GM12878 (cell line): ENCODE measurements around the gene UNC13D. TPM values are rescaled to one million over a fixed set of nuclear protein-coding genes. Genes with fewer than 3 reads are reported as not detected.

Experiments used
- ATF2 ChIP-seq: IDR thresholded peaks from 2 replicates; pipeline ENCODE4 v1.6.1; 2012; ENCODE audit warnings: low read length, inconsistent platforms
- BCLAF1 ChIP-seq: fragments of 450-650 bp; IDR thresholded peaks from 2 replicates; pipeline ENCODE4 v1.6.1; 2017; ENCODE audit warnings: antibody characterized with exemption, mild to moderate bottlenecking, moderate library complexity
- BHLHE40 ChIP-seq, 2 experiments: fragments of 450-650 bp in 1 of 2; IDR thresholded peaks; 2 replicates each; pipeline ENCODE4 v1.6.1; 2011 to 2017; ENCODE audit warnings: low read depth in 2 of 2, borderline replicate concordance in 1 of 2, improper control_type of control experiment in 1 of 2, low read length in 1 of 2, mild to moderate bottlenecking in 1 of 2
- CHD4 ChIP-seq: fragments of 200-600 bp; sonication (generic); IDR thresholded peaks from 2 replicates; pipeline ENCODE4 v1.6.1; 2016; ENCODE audit warnings: mild to moderate bottlenecking
- NBN ChIP-seq: fragments of 450-650 bp; IDR thresholded peaks from 2 replicates; pipeline ENCODE4 v1.6.1; 2016
- NR2F1 ChIP-seq: fragments of 450-650 bp; conservative IDR thresholded peaks from 2 replicates; pipeline ENCODE4 v1.6.1; 2017; ENCODE audit warnings: mild to moderate bottlenecking
- PAX5 ChIP-seq: IDR thresholded peaks from 2 replicates; pipeline ENCODE4 v1.6.1; 2011; ENCODE audit warnings: low read depth, low read length, borderline replicate concordance
- POLR2AphosphoS2 ChIP-seq: IDR thresholded peaks from 2 replicates; pipeline ENCODE4 v1.6.1; 2011; ENCODE audit warnings: low read depth, mild to moderate bottlenecking, low read length, improper control_type of control experiment, moderate library complexity
- RAD51 ChIP-seq: fragments of 450-650 bp; IDR thresholded peaks from 2 replicates; pipeline ENCODE4 v1.6.1; 2016; ENCODE audit warnings: moderate library complexity, mild to moderate bottlenecking, inconsistent platforms
- SMC3 ChIP-seq: IDR thresholded peaks from 2 replicates; pipeline ENCODE4 v1.6.1; 2011; ENCODE audit warnings: low read length, improper control_type of control experiment, borderline replicate concordance
- STAT1 ChIP-seq: fragments of 450-650 bp; conservative IDR thresholded peaks from 2 replicates; pipeline ENCODE4 v1.6.1; 2014; ENCODE audit warnings: antibody characterized with exemption, mild to moderate bottlenecking
- ZSCAN29 ChIP-seq: fragments of 450-650 bp; IDR thresholded peaks from 2 replicates; pipeline ENCODE4 v1.6.1; 2017; ENCODE audit warnings: mild to moderate bottlenecking, moderate library complexity
- ZZZ3 ChIP-seq: IDR thresholded peaks from 2 replicates; pipeline ENCODE4 v1.6.1; 2011; ENCODE audit warnings: low read depth; ENCODE audit not compliant: control insufficient read depth, insufficient read length
- polyA plus RNA-seq, 11 experiments: library from polyadenylated mRNA; depleted of rRNA in 4 of 11; unstranded in 6 of 11; stranded (reverse) in 5 of 11; fragments of >200 nt; fragmentation: Nextera tagmentation in 4 of 11; fragmentation: Illumina TruSeq in 1 of 11; extraction: Ambion mirVana in 4 of 11; extraction: Trizol in 1 of 11; gene quantifications; 1 replicate in 1 of 11; 2 replicates in 10 of 11; pipeline versions ENCODE4 v1.2.1 to v1.2.3, GENCODE V29; 2011 to 2016; ENCODE audit warnings: inconsistent platforms in 2 of 11, missing spikeins in 2 of 11, low read depth in 1 of 11
- total RNA-seq, 4 experiments: library from RNA; depleted of rRNA in 3 of 4; stranded (reverse); fragments of >200 nt in 3 of 4; fragmentation: Illumina TruSeq in 1 of 4; extraction: Trizol in 1 of 4; gene quantifications; 2 replicates each; pipeline versions ENCODE4 v1.2.1 to v1.2.3, GENCODE V29; 2013 to 2021
- TF ChIP-seq, protein P1 (sequence below): fragments of 450-650 bp; IDR thresholded peaks from 2 replicates; pipeline ENCODE4 v1.6.1; 2016; ENCODE audit warnings: mild to moderate bottlenecking, moderate library complexity, borderline replicate concordance
- TF ChIP-seq, protein P2 (sequence below): IDR thresholded peaks from 2 replicates; pipeline ENCODE4 v1.6.1; 2012; ENCODE audit warnings: low read depth, low read length, improper control_type of control experiment
- TF ChIP-seq, protein P3 (sequence below): fragments of 450-650 bp; IDR thresholded peaks from 2 replicates; pipeline ENCODE4 v1.6.1; 2017; ENCODE audit warnings: mild to moderate bottlenecking, moderate library complexity

UNC13D gene
- total and polyA plus RNA-seq, 10 of the 15 experiments (the other 5 are each of a cell fraction or from before 2014, with no cell fraction given): 0.32 to 63.9 (median 25.2) TPM

DNA sequence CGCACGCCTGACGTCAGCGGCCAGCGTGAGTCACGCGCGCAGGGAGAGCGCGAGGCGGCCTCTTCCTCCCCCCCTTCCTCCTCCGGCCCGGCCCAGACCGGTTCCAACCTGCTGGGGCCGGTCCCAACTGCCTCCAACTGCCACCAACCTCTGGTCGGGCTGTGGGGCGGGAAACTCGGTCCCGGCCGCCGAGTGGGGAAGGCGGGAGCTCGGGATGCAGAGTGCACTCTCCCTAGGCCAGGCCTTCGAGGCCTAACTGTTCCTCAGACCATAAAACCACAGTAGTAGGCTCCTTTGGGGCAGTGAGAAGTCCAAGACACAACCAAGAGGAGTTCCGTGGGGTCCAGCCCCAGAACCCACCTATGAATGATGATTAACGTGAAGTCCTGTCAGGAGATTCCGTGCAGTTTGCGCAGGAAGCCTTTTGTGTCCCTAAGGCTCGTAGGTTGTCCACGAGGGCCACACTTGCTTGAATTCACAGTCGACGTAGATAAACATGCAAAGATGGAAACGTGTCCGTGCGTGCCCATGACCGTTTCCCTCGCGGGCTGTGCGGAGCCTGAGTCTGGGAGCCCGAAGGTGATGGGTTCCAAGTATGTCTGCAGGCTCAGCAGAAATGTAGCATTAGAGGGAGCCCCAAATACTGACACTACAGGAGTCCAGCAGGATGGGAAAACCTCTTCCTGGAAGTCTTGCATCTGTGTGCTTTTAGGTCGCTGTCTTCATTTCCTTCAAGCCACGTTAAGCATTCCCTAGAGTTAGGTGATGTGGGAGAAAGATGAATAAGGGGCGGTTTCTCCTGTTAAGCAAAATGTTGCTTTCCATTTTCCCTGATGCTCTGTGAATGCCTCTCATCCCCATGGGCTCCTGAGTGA, 59.0 kb downstream of the UNC13D start (continued):
- TF ChIP-seq, protein P1, sequence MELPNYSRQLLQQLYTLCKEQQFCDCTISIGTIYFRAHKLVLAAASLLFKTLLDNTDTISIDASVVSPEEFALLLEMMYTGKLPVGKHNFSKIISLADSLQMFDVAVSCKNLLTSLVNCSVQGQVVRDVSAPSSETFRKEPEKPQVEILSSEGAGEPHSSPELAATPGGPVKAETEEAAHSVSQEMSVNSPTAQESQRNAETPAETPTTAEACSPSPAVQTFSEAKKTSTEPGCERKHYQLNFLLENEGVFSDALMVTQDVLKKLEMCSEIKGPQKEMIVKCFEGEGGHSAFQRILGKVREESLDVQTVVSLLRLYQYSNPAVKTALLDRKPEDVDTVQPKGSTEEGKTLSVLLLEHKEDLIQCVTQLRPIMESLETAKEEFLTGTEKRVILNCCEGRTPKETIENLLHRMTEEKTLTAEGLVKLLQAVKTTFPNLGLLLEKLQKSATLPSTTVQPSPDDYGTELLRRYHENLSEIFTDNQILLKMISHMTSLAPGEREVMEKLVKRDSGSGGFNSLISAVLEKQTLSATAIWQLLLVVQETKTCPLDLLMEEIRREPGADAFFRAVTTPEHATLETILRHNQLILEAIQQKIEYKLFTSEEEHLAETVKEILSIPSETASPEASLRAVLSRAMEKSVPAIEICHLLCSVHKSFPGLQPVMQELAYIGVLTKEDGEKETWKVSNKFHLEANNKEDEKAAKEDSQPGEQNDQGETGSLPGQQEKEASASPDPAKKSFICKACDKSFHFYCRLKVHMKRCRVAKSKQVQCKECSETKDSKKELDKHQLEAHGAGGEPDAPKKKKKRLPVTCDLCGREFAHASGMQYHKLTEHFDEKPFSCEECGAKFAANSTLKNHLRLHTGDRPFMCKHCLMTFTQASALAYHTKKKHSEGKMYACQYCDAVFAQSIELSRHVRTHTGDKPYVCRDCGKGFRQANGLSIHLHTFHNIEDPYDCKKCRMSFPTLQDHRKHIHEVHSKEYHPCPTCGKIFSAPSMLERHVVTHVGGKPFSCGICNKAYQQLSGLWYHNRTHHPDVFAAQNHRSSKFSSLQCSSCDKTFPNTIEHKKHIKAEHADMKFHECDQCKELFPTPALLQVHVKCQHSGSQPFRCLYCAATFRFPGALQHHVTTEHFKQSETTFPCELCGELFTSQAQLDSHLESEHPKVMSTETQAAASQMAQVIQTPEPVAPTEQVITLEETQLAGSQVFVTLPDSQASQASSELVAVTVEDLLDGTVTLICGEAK: no peak
- TF ChIP-seq NR2F1: peak; percentile 22; the same call in 1 of the 2 replicates
- no peak for TF ChIP-seq ZSCAN29
- no peak for TF ChIP-seq BCLAF1
- no peak for TF ChIP-seq SMC3
- TF ChIP-seq, protein P2, sequence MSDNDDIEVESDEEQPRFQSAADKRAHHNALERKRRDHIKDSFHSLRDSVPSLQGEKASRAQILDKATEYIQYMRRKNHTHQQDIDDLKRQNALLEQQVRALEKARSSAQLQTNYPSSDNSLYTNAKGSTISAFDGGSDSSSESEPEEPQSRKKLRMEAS: peak; percentile 9
- TF ChIP-seq BHLHE40 (IDR thresholded peaks at IDR 0.05; ENCODE audit: borderline replicate concordance in 1 of 2, low read depth in 2 of 2, low read length in 1 of 2): peak in 1 of 2 experiments; percentile 86
- TF ChIP-seq ATF2: no peak
- TF ChIP-seq RAD51: no peak
- TF ChIP-seq PAX5: peak; percentile 27; the same call in 1 of the 2 replicates
- TF ChIP-seq CHD4: no peak
- peak; percentile 81; the same call in 1 of the 2 replicates for TF ChIP-seq NBN
- peak; percentile 87 for TF ChIP-seq POLR2AphosphoS2
- TF ChIP-seq, protein P3, sequence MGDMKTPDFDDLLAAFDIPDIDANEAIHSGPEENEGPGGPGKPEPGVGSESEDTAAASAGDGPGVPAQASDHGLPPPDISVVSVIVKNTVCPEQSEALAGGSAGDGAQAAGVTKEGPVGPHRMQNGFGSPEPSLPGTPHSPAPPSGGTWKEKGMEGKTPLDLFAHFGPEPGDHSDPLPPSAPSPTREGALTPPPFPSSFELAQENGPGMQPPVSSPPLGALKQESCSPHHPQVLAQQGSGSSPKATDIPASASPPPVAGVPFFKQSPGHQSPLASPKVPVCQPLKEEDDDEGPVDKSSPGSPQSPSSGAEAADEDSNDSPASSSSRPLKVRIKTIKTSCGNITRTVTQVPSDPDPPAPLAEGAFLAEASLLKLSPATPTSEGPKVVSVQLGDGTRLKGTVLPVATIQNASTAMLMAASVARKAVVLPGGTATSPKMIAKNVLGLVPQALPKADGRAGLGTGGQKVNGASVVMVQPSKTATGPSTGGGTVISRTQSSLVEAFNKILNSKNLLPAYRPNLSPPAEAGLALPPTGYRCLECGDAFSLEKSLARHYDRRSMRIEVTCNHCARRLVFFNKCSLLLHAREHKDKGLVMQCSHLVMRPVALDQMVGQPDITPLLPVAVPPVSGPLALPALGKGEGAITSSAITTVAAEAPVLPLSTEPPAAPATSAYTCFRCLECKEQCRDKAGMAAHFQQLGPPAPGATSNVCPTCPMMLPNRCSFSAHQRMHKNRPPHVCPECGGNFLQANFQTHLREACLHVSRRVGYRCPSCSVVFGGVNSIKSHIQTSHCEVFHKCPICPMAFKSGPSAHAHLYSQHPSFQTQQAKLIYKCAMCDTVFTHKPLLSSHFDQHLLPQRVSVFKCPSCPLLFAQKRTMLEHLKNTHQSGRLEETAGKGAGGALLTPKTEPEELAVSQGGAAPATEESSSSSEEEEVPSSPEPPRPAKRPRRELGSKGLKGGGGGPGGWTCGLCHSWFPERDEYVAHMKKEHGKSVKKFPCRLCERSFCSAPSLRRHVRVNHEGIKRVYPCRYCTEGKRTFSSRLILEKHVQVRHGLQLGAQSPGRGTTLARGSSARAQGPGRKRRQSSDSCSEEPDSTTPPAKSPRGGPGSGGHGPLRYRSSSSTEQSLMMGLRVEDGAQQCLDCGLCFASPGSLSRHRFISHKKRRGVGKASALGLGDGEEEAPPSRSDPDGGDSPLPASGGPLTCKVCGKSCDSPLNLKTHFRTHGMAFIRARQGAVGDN: peak; percentile 96
- no peak for TF ChIP-seq STAT1
- TF ChIP-seq ZZZ3: no peak
